Stimulated activated CD4-positive, alpha-beta T cell treated with anti-CD3 and anti-CD28 coated beads, Interleukin-4, amount 100 ng/mL, for 48 hours (primary cell): ENCODE results near the gene CPE.
A peak's percentile ranks its signal among the peaks of the same experiment; 100 is the strongest.
"Not testable (repeated sequence)": the region's sequence is repeated elsewhere in the genome, so short reads cannot be mapped to it uniquely, and the experiment has no call there.

Experiments used
- DNase-seq, 2 donors: peaks; one replicate each; pipeline ENCODE4 v3.0.0-alpha.2; 2020; ENCODE audit warnings: low read depth in 2 of 2

Gene CPE

GRCh38 chr4:165464376-165464775 is 85.6 kb downstream of the CPE start:
- no peak for DNase-seq

GRCh38 chr4:165464813-165465381 is 86.1 kb downstream of the CPE start:
- no peak for DNase-seq

- DNase-seq: no peak
Observed at GRCh38 chr4:165470009-165470408, 91.2 kb downstream of the CPE start.

- no peak for DNase-seq
Observed at GRCh38 chr4:165472943-165473676, 94.3 kb downstream of the CPE start.

- no peak for DNase-seq
Observed at GRCh38 chr4:165474784-165475705, 96.2 kb downstream of the CPE start.

GRCh38 chr4:165475706-165476070 is 96.9 kb downstream of the CPE start:
- DNase-seq: no peak

GRCh38 chr4:165476214-165477098 is 97.6 kb downstream of the CPE start:
- DNase-seq: no peak

GRCh38 chr4:165477799-165478198 is 99.0 kb downstream of the CPE start:
- DNase-seq: no peak

- no peak for DNase-seq
Observed at GRCh38 chr4:165478260-165478659, 99.5 kb downstream of the CPE start.

GRCh38 chr4:165481053-165481835 is 102.4 kb downstream of the CPE start:
- DNase-seq: no peak

GRCh38 chr4:165489786-165490185 is 111.0 kb downstream of the CPE start:
- DNase-seq: no peak

GRCh38 chr4:165492583-165492982 is 113.8 kb downstream of the CPE start:
- not testable (repeated sequence) for DNase-seq

- DNase-seq: peak; percentile 58 to 62
Observed at GRCh38 chr4:165493359-165493758, 114.6 kb downstream of the CPE start.

- no peak for DNase-seq
Observed at GRCh38 chr4:165502916-165503907, 124.4 kb downstream of the CPE start.

GRCh38 chr4:165504184-165504583 is 125.4 kb downstream of the CPE start:
- DNase-seq: no peak

GRCh38 chr4:165505958-165506837 is 127.4 kb downstream of the CPE start:
- no peak for DNase-seq

GRCh38 chr4:165506849-165507248 is 128.0 kb downstream of the CPE start:
- no peak for DNase-seq

GRCh38 chr4:165507381-165507780 is 128.6 kb downstream of the CPE start:
- DNase-seq: no peak
